GM18907 (cell line): ENCODE results near the gene MAP4K2.

Source experiments
- ATAC-seq: cut with Tn5 transposase; IDR thresholded peaks from one replicate; pipeline ENCODE4 v1.9.1; 2021; ENCODE audit warnings: mild to moderate bottlenecking, moderate library complexity; ENCODE audit not compliant: unreplicated experiment

The MAP4K2 gene

GRCh38 chr11:64757549-64758329, 45.3 kb downstream of the MAP4K2 start:
- ATAC-seq, result no peak

DNA sequence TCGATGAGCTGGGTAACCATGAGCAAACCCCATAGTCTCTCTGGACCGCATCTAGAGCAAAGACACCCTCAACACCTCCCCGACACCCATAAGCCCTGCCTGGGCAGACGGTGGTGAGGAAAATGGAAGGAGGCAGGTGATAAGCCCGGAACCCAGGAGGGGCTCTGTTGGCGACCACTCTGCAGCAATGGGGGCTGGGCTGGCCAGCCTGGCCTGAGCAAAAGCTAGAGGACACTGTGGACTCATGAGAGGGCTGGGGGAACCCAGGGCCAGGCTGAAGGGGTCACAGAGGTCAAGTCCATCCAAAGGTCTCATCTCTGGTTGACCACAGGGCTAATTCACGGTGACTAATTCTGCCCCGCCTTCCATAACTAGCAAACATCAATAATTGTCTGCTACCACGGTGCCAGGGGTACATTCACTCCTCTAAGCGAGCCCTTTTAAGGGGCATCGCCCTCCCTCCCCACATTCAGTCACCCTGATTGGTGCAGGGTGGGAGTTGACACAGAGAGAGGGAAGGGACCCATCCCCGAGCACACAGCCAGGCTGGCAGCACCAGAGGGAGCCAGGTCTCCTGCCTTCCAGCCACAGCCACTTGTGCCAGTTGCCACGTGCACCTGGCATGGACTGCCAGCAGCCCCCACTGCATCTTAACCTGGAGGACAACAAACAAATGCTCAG, 47.2 kb downstream of the MAP4K2 start:
- no peak for ATAC-seq

DNA sequence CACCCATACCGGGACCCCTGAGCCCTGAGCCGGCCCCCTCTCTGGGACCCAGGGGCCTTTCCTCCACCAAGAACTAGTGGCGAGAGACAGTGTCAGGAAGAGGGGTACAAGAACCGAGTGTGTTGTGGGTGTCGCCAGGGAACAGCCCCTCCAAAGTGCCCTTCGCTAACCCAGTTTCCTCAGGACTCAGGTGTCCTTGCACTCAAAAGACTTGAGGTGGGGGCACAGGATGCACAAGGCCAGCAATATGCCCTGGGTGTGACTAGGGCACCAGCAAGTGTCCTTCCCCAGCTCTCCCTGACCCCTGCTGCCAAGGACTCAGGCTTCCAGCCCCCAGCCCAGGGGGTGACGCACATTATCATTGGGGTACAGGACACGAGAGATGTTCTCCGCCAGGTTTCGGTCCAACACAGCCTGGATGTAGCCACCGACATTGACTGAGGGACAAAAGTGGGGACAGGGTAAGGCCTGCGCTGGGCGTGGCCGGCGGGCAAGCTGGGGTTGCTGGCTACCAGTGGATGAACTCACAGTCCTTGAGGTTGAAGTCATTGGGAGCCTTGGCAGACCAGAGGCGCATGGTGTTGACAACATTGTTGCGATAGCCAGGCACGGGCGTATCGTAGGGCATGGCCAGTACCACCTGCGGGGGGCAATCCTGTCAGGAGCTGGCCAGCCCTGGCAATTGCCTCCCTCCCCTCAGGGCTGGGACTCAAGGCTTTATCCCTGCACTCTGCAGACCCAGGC, 47.9 kb downstream of the MAP4K2 start:
- no peak for ATAC-seq

DNA sequence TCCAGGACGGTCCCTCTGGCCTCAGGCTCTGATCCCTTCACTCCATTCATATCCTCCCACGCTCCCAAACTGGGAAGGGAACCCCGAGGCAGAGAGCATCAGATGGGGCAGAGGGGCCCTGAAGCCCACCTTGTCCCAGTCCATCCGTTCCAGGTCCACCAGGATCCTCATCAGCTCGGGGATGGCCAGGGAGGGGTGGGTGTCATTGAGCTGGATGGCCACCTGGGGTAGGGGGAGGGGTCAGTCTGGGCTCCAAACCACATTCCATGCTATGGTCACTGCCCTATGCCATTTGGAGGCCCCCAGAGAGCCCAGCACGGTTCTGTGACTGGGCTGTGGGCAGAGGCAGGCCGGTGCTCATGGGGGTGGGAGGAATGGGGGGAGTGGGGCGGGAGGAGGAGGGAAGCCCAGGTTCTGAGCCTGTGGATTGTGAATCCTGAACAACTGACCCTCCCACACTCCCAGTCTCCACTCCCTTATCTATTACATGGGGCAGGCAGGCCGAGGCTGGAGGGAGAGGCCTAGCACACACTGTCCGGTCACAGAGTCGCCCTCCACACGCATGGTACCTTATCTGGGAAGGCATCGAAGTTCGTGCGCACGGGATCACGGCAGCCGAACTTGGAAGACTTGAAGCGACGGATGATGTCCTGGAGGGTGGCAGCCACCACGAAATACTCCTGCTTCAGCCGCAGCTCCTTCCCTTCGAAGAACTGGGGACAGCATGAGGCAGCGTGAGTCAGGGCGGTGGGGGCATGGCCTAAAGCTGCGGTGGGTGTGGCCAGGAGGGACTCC, 48.7 kb downstream of the MAP4K2 start:
- ATAC-seq, result no peak

DNA sequence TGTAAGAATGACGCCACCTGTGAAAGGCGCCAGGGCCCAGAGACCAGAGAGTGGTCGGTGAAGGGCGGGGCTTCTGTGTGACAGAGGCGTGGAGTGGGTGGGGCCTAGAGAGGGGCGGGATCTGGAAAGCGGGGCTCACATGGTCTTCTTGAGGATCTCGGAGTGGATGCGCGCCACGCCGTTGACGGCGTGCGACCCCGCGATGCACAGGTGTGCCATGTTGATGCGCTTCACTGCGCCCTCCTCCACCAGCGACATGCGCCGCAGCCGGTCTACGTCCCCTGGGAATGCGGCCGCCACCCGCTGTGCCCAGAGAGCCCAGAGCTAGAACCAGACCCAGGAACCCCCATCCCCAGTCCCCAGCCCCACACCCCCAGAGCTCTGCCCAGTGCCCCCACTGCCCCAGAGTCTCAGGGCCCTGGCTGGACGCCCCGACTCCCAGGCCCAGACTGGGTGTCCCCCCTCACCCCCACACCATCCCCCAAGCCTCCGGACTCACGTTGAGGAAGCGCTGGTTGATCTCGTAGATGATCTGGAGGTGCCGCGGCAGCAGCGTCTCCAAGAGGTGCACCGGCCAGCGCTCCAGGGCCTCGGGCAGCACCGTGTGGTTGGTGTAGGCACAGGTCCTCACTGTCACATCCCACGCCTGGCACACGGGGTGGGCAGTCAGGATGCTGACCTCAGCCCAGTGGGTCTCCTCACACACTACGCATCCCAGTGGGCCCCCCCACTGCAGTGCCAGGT, 49.5 kb downstream of the MAP4K2 start:
- no peak for ATAC-seq

DNA sequence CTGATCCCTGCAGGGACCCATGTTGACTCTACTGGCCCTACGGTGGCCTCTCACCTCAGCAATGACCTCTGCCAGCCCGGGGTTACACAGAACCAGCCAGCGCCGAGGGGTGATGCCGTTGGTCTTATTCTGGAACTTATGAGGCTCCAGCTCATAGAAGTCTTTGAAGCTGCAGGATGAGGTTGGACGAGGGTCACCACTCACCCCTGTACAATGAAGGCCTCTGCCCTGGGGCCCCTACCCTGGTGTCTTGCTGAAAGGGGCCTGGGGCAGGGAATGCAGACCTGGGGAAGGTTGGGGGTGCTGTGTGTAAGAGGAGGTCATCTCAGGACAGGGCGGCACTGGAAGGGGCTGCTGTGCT, 50.0 kb downstream of the MAP4K2 start:
- ATAC-seq, result no peak

- ATAC-seq, result no peak
Measured at GRCh38 chr11:64752175-64752970, 50.6 kb downstream of the MAP4K2 start.

GRCh38 chr11:64751580-64751979, 51.4 kb downstream of the MAP4K2 start:
- no peak for ATAC-seq

DNA sequence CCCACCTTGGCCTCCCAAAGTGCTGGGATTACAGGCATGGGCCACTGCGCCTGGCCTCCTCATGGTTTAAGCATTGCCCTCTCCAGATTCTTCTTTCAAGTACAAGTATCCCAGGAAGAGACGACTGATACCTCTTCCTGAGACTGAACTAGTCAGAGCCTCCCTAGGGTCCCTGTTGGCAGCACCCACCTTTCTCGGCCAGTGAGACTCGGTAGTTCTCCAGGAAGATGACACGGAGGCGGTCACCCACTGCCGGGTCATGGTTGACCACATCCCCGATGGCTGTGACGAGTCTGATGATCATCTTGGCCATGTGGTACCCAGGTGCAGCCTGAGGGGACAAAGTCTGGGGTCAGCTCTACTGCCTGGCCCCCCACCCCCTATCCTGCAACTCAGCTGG, 51.9 kb downstream of the MAP4K2 start:
- ATAC-seq, result no peak

- ATAC-seq, result no peak
Measured at GRCh38 chr11:64750361-64751054, 52.5 kb downstream of the MAP4K2 start.

DNA sequence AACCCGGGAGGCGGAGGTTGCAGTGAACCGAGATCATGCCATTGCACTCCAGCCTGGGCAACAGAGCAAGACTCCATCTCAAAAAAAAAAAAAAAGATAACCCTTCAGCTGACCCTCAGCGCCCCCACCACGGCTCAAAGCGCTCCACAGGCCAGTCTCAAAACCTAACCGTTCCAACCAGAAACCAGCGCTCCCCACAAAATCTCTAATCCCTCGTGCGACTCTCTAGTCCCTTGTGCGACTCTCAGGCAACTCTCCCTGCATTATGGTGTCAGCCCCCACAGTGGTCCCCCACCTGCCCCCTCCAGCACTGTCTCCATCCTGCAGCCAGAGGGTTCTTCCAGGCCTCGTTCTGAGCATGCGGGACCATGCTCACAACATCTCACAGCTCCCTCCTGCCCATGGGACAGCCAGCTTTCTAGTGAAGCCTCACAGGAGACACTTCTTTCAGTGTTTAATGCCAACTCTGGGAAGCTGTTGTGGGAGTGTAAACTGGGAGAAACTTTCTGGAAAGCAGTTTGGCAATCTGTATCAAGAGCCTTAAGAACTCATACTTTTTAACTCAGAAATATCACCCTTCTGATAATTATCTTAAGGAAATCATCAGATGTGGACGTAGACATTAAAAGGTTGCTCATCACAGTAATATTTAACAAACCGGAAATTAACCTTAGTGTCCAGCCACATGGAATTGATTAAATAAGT, 54.9 kb downstream of the MAP4K2 start:
- ATAC-seq, result no peak

DNA sequence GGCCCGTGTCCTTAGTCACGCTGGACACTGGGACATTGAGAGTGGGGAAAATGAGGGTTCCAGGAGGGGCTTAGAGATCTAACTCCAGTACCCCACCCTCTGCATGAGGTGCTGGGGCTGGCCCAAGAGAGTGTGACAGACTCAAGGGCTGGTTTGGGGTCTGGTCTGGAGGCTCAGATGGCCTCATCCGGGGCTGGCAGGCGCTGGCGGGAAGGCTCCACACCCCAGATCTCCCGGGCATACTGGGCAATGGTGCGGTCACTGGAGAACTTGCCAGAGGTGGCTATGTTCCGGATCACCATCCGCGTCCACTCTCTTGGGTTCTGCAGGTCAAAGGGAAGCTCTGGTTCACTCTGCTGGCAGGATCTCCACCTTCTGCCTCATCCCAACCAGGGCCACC, 56.5 kb downstream of the MAP4K2 start:
- ATAC-seq, result no peak

- peak; percentile 37 for ATAC-seq
Measured at GRCh38 chr11:64745521-64746328, 57.3 kb downstream of the MAP4K2 start.

DNA sequence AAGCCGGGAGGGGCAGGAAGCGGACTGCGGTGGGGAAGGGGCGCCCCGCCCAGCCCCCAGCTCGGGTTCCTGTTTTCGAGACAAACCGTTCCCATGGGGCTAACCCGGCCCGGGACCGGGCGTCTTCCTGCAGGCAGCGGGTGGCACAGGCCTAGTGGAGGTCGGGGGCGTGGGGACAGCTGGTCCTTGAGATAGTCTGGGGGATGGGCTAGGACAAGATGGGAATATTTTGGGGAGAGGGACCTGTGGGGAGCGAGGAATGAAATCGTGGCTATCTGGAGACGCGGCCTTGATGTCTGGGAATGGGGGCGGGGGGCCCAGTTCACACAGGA, 57.9 kb downstream of the MAP4K2 start:
- no peak for ATAC-seq

GRCh38 chr11:64744544-64745188, 58.3 kb downstream of the MAP4K2 start:
- no peak for ATAC-seq

DNA sequence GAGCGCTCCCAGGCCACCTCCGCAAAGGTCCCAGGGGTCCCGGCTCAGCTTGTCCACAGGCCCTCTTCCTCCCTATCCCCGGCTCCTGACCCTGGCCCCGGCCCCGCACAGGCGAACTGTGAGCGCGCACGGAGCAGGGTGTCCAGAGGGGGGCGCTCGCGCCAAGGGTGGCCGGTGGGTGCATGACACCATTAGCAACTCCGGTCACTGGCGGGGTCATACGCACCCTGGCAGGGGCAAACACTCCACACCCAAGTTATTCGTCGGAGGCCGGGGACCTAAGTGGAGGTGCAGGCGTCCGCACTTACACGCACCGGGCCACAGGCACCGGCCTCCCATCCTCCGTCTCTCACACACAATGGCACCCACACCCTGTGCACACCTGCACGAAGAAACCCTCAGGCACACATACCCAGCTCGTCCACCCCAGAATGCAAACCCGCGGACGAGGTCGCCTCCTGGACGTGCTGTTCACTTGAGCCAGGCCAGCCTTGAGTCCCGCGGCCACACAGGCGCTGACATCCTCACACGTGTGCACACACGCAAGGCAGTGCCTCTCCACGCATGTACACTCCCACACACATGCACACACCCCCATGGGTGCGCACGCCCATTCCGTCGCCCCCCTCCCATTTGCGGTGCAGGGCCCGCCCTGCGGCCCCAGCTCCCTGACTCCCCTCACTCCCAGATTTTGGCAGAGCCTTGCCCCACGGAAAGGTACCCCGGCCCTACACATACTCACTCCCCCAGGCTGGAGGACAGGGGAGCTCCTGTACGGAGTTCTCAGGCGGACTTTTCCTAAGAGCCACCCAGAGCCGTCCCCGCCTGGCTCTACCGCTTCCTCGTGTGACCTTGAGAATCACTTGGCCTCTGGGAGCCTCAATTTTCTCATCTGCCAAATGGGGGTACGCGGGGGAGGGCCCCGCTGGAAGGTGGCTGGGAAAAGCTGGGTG, 59.1 kb downstream of the MAP4K2 start, which contains the start of gene RASGRP2:
RASGRP2 (minus strand) TSS at position 552 of the 953 bp plus-strand sequence. CDS start 1,276 bp downstream, outside the sequence.
- ATAC-seq, result no peak
